Smooth muscle cell (in vitro differentiated cells): ENCODE data around the gene MMP23B. TPM values are rescaled to one million over a fixed set of nuclear protein-coding genes. Genes with fewer than 3 reads are reported as not detected.

Source experiments
- DNase-seq: peaks from one replicate; lab custom pipeline; 2025; ENCODE audit not compliant: unreplicated experiment; lab: John Stamatoyannopoulos, UW
- H2AFZ ChIP-seq: fragments of 200-600 bp; sonication (generic); 2 replicates; pipeline ENCODE4 v1.6.0; 2016; ENCODE audit warnings: antibody characterized with exemption, low read depth, mild to moderate bottlenecking
- H3F3A ChIP-seq: fragments of 200-600 bp; sonication (generic); 2 replicates; pipeline ENCODE4 v1.6.0; 2017; ENCODE audit warnings: antibody characterized with exemption, low read depth
- H3K27ac ChIP-seq: fragments of 200-600 bp; sonication (generic); 2 replicates; pipeline ENCODE4 v1.5.1; 2016; ENCODE audit warnings: low read depth, mild to moderate bottlenecking
- H3K27me3 ChIP-seq: fragments of 200-600 bp; sonication (generic); 2 replicates; pipeline ENCODE4 v1.6.1; 2016; ENCODE audit warnings: low read depth, mild to moderate bottlenecking
- H3K36me3 ChIP-seq: fragments of 200-600 bp; sonication (generic); 2 replicates; pipeline ENCODE4 v1.5.1; 2016; ENCODE audit warnings: low read depth
- H3K4me1 ChIP-seq: fragments of 200-600 bp; sonication (generic); 2 replicates; pipeline ENCODE4 v1.5.1; 2016; ENCODE audit warnings: low read depth
- H3K4me2 ChIP-seq: fragments of 200-600 bp; sonication (generic); 2 replicates; pipeline ENCODE4 v1.6.0; 2016; ENCODE audit warnings: mild to moderate bottlenecking
- H3K4me3 ChIP-seq: fragments of 200-600 bp; sonication (generic); 2 replicates; pipeline ENCODE4 v1.5.1; 2016; ENCODE audit warnings: mild to moderate bottlenecking
- H3K79me2 ChIP-seq: fragments of 200-600 bp; sonication (generic); 2 replicates; pipeline ENCODE4 v1.6.0; 2016; ENCODE audit warnings: low read depth, mild to moderate bottlenecking
- H3K9ac ChIP-seq: fragments of 200-600 bp; sonication (generic); 2 replicates; pipeline ENCODE4 v1.6.0; 2016; ENCODE audit warnings: low read depth
- H3K9me3 ChIP-seq: fragments of 200-600 bp; sonication (generic); replicated peaks from 2 replicates; pipeline ENCODE4 v1.5.1; 2016; ENCODE audit warnings: low read depth
- H4K20me1 ChIP-seq: fragments of 200-600 bp; sonication (generic); 2 replicates; pipeline ENCODE4 v1.6.0; 2016; ENCODE audit warnings: low read depth
- WGBS: methylation state at CpG from one replicate; pipeline ENCODE4 v1.1.7; 2016; ENCODE audit warnings: low lambda C conversion rate; 5-methylcytosine and 5-hydroxymethylcytosine counted together
- polyA plus RNA-seq: library from polyadenylated mRNA; unstranded; fragments of >200 nt; fragmentation: Nextera tagmentation; extraction: Ambion mirVana; gene quantifications from 2 replicates; pipeline ENCODE4 v1.2.1, GENCODE V29; 2016
- total RNA-seq: library from RNA; depleted of rRNA; stranded (reverse); fragments of >200 nt; gene quantifications from 2 replicates; pipeline ENCODE4 v1.2.3, GENCODE V29; 2014
- TF ChIP-seq, protein P1 (sequence below): fragments of 200-600 bp; sonication (generic); IDR thresholded peaks from 2 replicates; pipeline ENCODE4 v1.5.1; 2017; ENCODE audit warnings: borderline replicate concordance, mild to moderate bottlenecking, antibody characterized with exemption; ENCODE audit not compliant: insufficient read depth, poor library complexity, severe bottlenecking

MMP23B gene
- total and polyA plus RNA-seq, 2 experiments from 2014 or later = 81.7 to 218 TPM

DNA sequence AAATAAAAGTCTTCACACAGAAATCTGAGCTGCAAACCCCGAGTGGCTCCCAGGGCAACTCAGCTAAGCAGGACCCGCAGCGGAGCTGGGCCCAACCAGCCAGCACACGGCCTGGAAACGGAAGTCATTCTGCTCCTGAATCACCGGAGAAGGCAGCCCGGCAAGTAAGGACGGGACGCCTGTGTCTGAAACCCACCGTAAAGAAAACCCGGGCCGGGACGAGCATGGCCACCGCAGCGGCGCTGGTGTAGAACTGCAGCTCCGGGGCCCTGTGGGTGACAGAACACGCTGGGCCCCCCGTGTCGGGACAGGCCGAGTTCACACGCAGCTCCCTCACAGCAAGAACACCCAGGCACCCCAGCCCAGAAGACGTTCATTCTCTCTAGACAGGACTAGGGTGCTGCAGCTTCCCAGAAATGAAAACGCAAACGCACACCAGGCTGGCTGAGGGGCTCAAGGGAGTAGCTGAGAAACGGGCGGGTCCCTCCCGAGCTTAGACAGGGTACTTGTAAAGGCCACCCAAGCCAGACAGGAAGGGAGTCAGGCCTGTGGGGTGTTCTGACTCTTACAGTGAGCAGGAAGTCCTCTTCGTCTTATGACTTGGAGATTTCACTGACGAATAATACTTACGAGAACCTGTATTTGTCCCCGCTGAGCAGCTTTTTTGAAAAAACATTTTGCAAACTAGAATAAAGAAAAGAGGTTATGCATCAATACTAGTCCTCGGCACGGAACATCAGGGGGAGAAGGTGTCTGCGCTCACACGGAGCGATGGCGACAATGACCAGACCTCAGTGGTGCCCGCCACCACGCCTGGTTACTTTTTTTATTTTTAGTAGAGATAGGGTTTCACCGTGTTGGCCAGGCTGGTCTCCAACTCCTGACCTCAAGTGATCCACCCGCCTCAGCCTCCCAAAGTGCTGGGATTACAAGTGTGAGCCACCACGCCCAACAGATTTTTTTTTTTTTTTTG, 37.8 kb downstream of the MMP23B start:
- no peak overlapping the region for H3K4me3 ChIP-seq

DNA sequence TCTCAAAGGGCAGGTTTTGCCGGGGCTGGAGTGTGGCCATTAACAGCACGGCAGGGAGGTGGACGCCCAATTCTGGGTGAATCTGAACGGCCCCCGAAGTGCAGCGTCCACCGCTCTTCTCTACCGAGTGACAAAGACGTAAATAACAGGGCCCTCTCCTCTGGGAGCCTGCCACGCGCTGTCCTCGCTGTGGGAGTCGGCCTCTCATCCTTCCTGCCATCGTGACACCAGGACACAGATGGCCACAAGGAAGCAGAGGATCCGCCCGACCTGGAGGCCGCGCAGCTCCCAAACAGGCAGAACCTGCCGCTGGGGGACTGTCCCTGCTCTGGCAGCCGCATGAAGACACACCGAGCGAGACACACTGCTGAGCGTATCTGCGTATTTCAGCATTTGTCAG, 38.9 kb downstream of the MMP23B start:
- Histone ChIP-seq H2AFZ (no peak overlapping the region), H3K36me3 (no peaks in the 10 kb centered on the region), H3K4me3 (no peak overlapping the region), H3K4me2 (no peak overlapping the region), H3K4me1 (no peaks in the 10 kb centered on the region), H3K9me3 (no peaks in the 10 kb centered on the region), H3K9ac (no peak overlapping the region), H3K27ac (no peak overlapping the region), H3K79me2 (no peaks in the 10 kb centered on the region), H3F3A (no peaks in the 10 kb centered on the region), H3K27me3 (no peaks in the 10 kb centered on the region), H4K20me1 (no peaks in the 10 kb centered on the region)
- WGBS = 98% methylated on average over 24 of the region's 24 CpGs
- DNase-seq = no peak
- TF ChIP-seq, protein P1, sequence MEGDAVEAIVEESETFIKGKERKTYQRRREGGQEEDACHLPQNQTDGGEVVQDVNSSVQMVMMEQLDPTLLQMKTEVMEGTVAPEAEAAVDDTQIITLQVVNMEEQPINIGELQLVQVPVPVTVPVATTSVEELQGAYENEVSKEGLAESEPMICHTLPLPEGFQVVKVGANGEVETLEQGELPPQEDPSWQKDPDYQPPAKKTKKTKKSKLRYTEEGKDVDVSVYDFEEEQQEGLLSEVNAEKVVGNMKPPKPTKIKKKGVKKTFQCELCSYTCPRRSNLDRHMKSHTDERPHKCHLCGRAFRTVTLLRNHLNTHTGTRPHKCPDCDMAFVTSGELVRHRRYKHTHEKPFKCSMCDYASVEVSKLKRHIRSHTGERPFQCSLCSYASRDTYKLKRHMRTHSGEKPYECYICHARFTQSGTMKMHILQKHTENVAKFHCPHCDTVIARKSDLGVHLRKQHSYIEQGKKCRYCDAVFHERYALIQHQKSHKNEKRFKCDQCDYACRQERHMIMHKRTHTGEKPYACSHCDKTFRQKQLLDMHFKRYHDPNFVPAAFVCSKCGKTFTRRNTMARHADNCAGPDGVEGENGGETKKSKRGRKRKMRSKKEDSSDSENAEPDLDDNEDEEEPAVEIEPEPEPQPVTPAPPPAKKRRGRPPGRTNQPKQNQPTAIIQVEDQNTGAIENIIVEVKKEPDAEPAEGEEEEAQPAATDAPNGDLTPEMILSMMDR = no peak

More for the DNA sequence above, 37.8 kb downstream of the MMP23B start:
- Histone ChIP-seq H3K9ac (no peak overlapping the region), H3K4me1 (no peaks in the 10 kb centered on the region), H3K36me3 (no peaks in the 10 kb centered on the region), H3K4me2 (no peak overlapping the region), H3F3A (no peaks in the 10 kb centered on the region), H3K9me3 (no peaks in the 10 kb centered on the region), H3K79me2 (no peaks in the 10 kb centered on the region), H4K20me1 (no peaks in the 10 kb centered on the region), H3K27me3 (no peaks in the 10 kb centered on the region), H2AFZ (no peak overlapping the region), H3K27ac (no peak overlapping the region)
- TF ChIP-seq, protein P1 = no peak
- DNase-seq = no peak
- WGBS = 96% methylated on average over 43 of the region's 43 CpGs

DNA sequence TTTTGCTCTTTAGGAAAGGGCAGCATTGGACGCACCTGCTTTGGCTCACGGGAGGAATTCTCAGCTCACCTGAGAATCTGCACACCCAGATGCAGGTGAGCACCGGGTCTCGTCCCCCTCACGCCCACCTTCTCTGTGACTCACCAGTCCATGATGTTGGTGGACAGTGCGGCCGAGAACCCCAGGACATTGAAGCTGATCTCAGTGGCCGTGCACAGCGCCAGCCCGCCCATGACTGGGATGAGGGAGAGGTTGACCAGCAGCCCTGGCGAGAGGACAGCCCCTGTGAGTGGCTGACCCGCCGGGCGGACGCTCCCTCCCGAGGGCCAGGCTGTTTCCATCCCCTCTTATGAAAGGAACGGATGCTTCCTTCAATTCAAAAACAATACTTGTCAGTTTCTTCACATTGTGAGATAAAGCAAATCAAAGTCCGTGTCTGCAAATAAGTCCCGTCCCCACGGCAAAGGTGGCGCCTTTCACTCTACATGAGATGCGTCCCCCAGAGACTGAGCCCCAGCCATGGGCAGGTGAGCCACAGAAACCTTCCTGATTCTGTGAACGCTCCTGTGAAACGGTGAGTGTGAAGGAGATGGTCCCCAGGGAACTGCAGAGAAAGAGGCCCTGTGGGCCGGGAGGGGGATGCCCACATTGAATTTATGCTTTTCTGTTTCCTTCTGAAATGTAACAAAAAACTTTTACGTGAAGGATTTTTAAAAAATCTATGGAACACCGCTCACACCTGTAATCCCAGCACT, 39.6 kb downstream of the MMP23B start:
- Histone ChIP-seq H3K36me3 (no peaks in the 10 kb centered on the region), H3K4me2 (no peak overlapping the region), H4K20me1 (no peaks in the 10 kb centered on the region), H3K9ac (no peak overlapping the region), H3K27ac (no peak overlapping the region), H3F3A (no peaks in the 10 kb centered on the region), H3K4me3 (no peak overlapping the region), H3K9me3 (no peaks in the 10 kb centered on the region), H3K79me2 (no peaks in the 10 kb centered on the region), H3K27me3 (no peaks in the 10 kb centered on the region), H2AFZ (no peak overlapping the region), H3K4me1 (no peaks in the 10 kb centered on the region)
- 90% methylated on average over 27 of the region's 27 CpGs for WGBS
- no peak for DNase-seq
- TF ChIP-seq, protein P1 = no peak
